Ectodermal cell (in vitro differentiated cells): ENCODE measurements around the gene KLHDC7B.
A peak's percentile ranks its signal among the peaks of the same experiment; 100 is the strongest.

Experiments used
- H3K27ac ChIP-seq: 2 replicates; pipeline ENCODE4 v1.7.0; 2013; ENCODE audit warnings: mild to moderate bottlenecking, low read depth, low read length; ENCODE audit not compliant: insufficient read depth, poor library complexity, severe bottlenecking
- H3K27me3 ChIP-seq: 2 replicates; pipeline ENCODE4 v1.7.0; 2013; ENCODE audit warnings: mild to moderate bottlenecking, low read length; ENCODE audit not compliant: insufficient read depth, control insufficient read depth, poor library complexity, severe bottlenecking
- H3K36me3 ChIP-seq: one replicate; pipeline ENCODE4 v1.7.0; 2013; ENCODE audit warnings: low read length; ENCODE audit not compliant: control insufficient read depth, insufficient read depth
- H3K4me1 ChIP-seq: one replicate; pipeline ENCODE4 v1.7.0; 2013; ENCODE audit warnings: low read length; ENCODE audit not compliant: control insufficient read depth, insufficient read depth
- H3K4me3 ChIP-seq: 2 replicates; pipeline ENCODE4 v1.7.0; 2013; ENCODE audit warnings: low read depth, low read length, control low read depth; ENCODE audit not compliant: insufficient read depth
- H3K9me3 ChIP-seq: 2 replicates; pipeline ENCODE4 v1.7.0; 2013; ENCODE audit warnings: mild to moderate bottlenecking, low read length, moderate library complexity; ENCODE audit not compliant: control insufficient read depth
- WGBS, 2 experiments: methylation state at CpG; one replicate each; pipeline ENCODE4 v1.1.7; 2013; ENCODE audit warnings: missing lambda C conversion rate in 2 of 2; 5-methylcytosine and 5-hydroxymethylcytosine counted together

KLHDC7B gene

DNA sequence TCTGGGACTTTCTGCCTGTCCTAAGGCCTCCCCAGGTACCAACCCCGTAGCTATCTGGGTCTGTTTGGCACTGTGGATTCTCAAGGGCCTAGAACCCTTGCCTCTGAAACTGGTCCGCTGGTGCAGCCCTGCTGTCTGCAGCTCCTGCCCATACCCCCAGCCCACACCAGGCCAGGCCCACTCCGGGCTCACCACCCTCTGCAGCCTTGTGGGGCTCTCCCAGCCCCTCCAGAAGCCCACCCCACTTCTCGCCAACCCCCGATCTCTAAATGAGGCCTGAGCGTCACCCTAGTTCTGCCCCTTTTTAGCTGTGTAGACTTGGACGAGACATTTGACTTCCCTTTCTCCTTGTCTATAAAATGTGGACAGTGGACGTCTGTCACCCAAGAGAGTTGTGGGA is 4.7 kb downstream of the KLHDC7B start:
- Histone ChIP-seq H3K27ac (no peak overlapping the region), H3K27me3 (peaks cover 3% of the 10 kb centered on the region), H3K36me3 (no peaks in the 10 kb centered on the region), H3K4me1 (no peaks in the 10 kb centered on the region), H3K4me3 (no peak overlapping the region), H3K9me3 (no peaks in the 10 kb centered on the region)
- WGBS, 2 experiments, result 91 to 96% methylated on average over 8 of the region's 8 CpGs

DNA sequence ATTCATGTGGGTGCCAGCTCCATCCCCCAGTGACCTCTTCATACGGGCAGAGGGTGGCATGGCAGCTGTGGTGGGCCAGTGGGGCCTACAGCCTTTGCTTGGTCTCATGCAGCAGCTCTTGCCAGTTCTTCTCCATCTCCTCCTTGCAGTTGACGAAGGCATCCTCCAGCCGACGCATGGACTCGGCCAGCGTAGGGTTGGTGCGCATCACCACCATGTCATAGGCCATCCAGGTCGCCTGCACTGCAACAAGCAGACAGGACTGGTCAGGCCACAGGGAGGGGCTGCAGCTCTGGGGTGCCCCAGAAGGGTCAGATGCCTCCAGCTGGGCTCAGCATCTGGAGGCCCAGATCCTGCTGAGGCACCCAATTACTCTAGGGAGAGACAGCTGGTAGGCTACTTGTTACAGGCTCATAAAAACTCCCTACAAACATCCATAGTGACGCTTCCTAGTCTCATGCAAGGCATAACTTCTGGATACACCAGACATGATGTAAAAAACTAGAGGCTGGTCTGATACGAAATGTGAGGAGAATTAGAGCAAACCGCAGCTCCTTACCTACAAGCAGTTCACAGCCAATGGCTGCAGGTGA is 5.6 kb downstream of the KLHDC7B start:
- Histone ChIP-seq H3K27ac (no peak overlapping the region), H3K4me1 (no peaks in the 10 kb centered on the region), H3K9me3 (no peaks in the 10 kb centered on the region), H3K4me3 (no peak overlapping the region), H3K27me3 (no peaks in the 10 kb centered on the region), H3K36me3 (no peaks in the 10 kb centered on the region)
- WGBS, 2 experiments, result 95% methylated on average over 11 of the region's 11 CpGs

DNA sequence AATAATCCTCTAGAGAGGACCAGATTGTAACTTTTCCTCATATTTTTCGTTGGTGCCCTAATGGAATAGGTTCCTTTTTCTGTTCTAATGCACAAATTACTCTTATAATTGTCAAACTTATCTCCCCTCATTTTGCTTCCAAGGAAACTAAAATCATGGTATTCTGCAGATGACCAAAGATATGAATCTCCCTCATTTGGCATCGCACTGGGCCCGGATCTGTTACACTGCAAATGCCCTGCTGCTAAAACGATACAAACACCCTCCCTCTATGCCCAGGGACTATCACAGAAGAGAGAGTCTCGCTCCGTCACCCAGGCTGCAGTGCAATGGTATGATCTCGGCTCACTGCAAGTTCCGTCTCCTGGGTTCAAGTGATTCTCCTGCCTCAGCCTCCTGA is 7.6 kb downstream of the KLHDC7B start:
- WGBS, 2 experiments, result 90 to 93% methylated on average over 8 of the region's 8 CpGs
- Histone ChIP-seq H3K9me3 (no peaks in the 10 kb centered on the region), H3K27me3 (no peaks in the 10 kb centered on the region)

DNA sequence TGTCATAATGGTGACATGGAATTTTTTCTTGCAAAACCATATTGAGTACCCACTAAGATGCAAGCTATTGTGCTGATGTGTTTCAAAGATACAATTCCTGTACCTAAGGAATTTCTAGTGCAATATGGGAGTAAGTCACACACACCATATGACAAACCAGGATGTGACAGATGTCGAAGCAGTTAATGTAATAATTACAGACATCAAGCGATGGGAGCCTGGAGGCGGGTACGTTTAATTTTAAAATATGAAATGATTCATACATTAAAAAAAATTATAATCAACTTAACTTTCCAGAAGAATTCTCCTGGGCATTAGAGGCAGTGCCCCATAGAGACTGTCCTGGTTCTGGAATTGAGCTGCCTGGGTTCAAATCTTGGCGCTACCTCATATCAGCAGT is 11.0 kb downstream of the KLHDC7B start:
- WGBS, 2 experiments, result 91 to 100% methylated on average over 1 to 5 of the region's 5 CpGs
- Histone ChIP-seq H3K4me1 (no peaks in the 10 kb centered on the region), H3K27me3 (no peaks in the 10 kb centered on the region), H3K9me3 (no peaks in the 10 kb centered on the region), H3K27ac (no peak overlapping the region), H3K36me3 (no peaks in the 10 kb centered on the region), H3K4me3 (no peak overlapping the region)

More for the DNA sequence above, 7.6 kb downstream of the KLHDC7B start:
- no peak overlapping the region for H3K27ac ChIP-seq
- H3K36me3 ChIP-seq, result no peaks in the 10 kb centered on the region
- H3K4me1 ChIP-seq, result no peaks in the 10 kb centered on the region
- no peak overlapping the region for H3K4me3 ChIP-seq

DNA sequence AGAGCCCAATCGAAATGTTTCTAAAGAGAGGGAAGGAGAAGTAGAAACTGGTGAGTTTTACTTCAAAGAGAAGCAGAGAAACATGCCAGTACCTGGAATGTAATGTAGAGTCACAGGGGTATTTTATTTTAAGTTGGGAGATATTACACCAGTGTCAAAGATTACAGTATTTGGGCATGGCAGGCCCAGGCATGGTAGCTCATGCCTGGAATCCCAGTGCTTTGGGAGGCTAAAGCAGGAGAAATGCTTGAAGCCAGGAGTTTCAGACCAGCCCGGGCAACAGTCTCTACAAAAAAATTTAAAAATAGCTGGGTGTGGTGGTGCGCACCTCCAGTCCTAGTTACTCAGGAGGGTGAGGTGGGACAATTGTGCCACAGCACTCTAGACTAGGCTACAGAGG is 14.3 kb downstream of the KLHDC7B start:
- Histone ChIP-seq H3K27ac (no peak overlapping the region), H3K4me1 (no peaks in the 10 kb centered on the region), H3K36me3 (no peaks in the 10 kb centered on the region), H3K9me3 (no peaks in the 10 kb centered on the region), H3K27me3 (peaks cover 20% of the 10 kb centered on the region), H3K4me3 (no peak overlapping the region)
- WGBS, 2 experiments, result 91 to 93% methylated on average over 3 of the region's 3 CpGs

DNA sequence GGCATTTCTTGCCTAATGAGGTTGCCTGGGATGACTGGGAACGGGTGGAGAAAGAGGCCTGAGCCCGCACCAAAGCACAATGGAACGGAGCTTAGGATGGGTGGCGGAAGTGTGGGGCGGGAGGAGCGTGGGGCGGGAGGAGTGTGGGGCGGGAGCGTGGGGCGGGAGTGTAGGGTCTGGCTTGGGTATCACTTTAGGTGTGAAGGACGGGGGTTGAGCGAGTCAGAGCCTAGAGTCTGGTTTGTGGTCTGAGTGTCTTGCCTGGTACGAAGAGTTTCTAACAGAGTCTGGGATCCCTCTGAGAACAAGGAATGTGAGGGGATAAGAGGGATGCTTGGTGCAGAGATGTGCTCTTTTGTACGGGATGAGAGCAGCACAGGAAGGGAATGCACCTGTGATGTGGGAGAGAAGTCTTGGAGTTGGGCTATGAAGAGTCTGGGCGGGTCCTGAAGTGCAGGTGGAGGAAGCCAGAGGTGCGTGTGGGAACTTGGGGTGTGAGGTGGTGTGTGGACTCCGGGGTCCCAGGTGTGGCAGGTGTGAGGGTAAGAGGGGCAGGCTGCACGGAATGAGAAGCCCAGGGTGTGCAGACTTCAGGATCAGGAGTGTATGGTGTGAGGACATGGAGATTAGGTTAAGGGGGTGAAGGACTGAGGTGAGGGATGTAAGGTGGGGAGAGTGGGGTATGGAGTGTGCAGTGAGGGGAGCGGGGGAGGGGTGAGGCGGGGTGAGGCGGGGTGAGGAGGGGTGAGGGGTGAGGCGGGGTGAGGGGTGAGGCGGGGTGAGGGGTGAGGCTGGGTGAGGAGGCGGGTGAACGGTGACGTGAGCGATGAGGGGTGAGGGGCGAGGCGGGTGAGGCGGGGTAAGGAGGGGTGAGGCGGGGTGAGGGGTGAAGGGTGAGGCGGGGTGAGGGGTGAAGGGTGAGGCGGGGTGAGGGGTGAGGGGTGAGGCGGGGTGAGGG is 16.0 kb downstream of the KLHDC7B start:
- Histone ChIP-seq H3K27me3 (peaks cover 20% of the 10 kb centered on the region), H3K4me3 (no peak overlapping the region), H3K4me1 (no peaks in the 10 kb centered on the region), H3K27ac (no peak overlapping the region), H3K36me3 (no peaks in the 10 kb centered on the region), H3K9me3 (no peaks in the 10 kb centered on the region)
- 83% methylated on average over 21 to 24 of the region's 34 CpGs for WGBS, 2 experiments

DNA sequence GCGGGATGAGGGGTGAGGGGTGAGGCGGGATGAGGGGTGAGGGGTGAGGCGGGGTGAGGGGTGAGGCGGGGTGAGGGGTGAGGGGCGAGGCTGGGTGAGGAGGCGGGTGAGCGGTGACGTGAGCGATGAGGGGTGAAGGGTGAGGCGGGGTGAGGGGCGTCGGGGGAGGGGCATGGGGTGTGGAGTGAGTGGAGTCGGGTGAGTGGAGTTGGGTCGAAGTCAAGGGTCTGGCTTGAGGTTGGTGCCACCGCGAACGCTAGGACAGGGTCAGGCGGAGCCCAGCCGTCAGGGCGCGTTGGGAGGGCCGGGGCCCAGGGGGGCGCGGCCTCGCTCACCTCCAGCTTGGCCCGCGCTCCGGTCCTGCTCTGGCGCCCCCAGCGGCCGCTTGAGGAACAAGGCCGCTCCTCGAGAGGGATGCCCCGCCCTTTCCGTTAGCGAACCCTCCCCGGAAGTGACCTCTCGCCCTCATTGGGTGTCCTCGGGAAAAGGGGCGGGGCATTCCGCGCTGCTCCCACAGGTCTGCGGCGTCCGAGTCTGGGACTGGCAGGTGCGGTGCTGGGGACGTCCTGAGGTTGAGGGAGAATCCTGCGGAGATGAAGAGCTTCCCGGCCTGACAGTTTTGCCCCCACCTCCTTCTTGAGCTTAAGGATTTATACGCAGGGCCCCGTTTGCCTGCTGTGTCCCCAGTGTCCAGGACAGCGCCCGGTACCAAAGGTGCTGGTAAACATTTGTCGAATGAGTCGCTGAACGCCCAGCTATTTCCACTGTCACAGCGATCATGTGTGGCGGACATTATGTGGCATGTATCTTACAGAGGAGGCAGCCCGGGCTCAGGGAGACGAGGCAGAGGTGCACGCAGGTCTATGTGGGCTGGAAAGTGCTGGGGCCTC is 17.1 kb downstream of the KLHDC7B start, which contains the start of gene SYCE3:
TSS of gene SYCE3 (minus strand) at position 397 of the 890 bp plus-strand sequence. CDS start 6,514 bp downstream, outside the sequence.
- 8 to 9% methylated on average over 59 of the region's 61 CpGs for WGBS, 2 experiments
- peak within 1 kb of the TSS; percentile 59 for H3K4me3 ChIP-seq
- H3K4me1 ChIP-seq, result no peaks in the 10 kb centered on the region
- H3K27ac ChIP-seq, result no peak within 1 kb of the TSS
- H3K36me3 ChIP-seq, result peaks cover 3% of the 10 kb centered on the region
- peaks cover 20% of the 10 kb centered on the region for H3K27me3 ChIP-seq
- no peaks in the 10 kb centered on the region for H3K9me3 ChIP-seq

DNA sequence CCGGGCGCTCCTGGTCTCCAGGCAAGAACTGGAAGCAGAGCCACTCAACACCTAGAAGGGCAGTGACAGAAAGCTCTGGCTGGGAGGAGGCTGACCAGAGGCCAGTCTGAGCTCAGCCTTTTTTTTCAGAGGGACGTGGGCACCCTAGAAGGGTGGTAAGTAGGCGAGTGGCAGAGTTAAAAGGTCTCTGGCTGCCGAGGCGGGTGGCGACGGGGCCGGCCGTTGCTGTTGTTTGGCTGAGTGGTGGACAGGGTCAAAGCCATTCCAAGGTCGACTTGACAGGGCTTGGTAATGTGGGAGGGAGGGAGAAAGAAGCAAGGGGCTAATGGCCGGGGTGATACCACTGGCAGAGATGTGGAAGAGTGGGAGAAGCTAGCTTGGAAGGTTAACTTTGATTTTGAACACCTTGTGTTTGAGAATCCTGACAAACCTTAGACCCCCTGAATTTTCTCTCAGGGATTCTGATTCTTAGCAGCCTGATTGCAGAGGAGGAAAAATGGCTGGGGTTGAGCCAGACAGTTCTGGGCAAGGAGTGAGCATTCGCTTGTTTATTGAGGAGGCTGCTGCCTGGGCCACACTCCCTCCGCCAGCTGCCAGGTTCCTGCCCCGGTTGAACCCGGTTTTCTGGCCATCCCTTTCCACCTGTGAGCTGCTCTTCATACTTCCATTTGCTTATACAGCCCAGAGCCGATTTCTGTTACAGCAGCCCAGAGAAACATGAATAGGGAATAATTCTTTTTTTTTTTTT is 17.9 kb downstream of the KLHDC7B start:
- H3K4me3 ChIP-seq, result peak overlapping the region; percentile 59
- no peak overlapping the region for H3K27ac ChIP-seq
- no peaks in the 10 kb centered on the region for H3K4me1 ChIP-seq
- H3K36me3 ChIP-seq, result peaks cover 6% of the 10 kb centered on the region
- H3K9me3 ChIP-seq, result no peaks in the 10 kb centered on the region
- WGBS, 2 experiments, result 44 to 45% methylated on average over 17 of the region's 17 CpGs
- peaks cover 20% of the 10 kb centered on the region for H3K27me3 ChIP-seq

DNA sequence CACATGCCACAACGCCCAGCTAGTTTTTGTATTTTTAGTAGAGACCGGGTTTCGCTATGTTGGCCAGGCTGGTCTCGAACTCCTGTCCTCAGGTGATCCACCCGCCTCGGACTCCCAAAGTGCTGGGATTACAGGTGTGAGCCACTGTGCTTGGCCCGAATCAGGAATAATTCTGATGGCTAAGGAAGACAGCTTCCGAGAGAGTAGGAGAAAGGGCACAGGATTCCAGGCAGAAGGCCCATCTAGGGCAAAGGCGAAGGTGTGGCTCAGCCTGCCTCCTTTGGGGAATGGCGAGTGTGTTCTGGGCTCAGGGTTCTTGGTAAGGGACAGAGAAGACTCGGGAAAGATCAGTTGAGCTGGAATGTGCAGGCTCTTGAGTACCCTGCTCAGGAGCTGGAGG is 18.6 kb downstream of the KLHDC7B start:
- 88 to 90% methylated on average over 11 of the region's 11 CpGs for WGBS, 2 experiments
- peaks cover 6% of the 10 kb centered on the region for H3K36me3 ChIP-seq
- H3K9me3 ChIP-seq, result no peaks in the 10 kb centered on the region
- no peaks in the 10 kb centered on the region for H3K4me1 ChIP-seq
- H3K4me3 ChIP-seq, result no peak overlapping the region
- H3K27me3 ChIP-seq, result peaks cover 20% of the 10 kb centered on the region
- H3K27ac ChIP-seq, result no peak overlapping the region
